NCI-H2227 (cell line): ENCODE measurements around the gene TSBP1.
"Not testable (repeated sequence)": the region's sequence is repeated elsewhere in the genome, so short reads cannot be mapped to it uniquely, and the experiment has no call there.

Experiments
- DNase-seq: peaks from one replicate; lab custom pipeline; 2025; ENCODE audit not compliant: unreplicated experiment; lab: John Stamatoyannopoulos, UW

The TSBP1 gene

DNA sequence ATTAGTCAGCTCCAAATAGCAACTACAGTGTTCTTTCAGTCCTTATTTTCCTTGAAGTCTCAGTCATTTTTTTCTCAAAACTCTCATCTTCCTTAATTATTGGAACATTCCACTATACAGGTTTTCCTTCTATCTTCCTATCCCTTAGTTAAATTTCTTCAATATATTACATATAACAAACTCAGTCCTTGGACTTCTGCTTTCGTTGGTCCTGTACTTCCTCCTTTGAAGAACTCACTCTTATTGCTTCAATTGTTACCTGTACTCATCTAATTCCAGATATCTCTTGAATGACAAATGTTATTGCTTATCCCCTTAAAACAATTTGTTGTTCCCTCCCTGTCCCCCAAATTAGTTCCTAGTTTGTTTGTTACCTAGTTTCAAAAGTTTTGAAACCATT, 80.2 kb downstream of the TSBP1 start:
- DNase-seq = no peak

DNA sequence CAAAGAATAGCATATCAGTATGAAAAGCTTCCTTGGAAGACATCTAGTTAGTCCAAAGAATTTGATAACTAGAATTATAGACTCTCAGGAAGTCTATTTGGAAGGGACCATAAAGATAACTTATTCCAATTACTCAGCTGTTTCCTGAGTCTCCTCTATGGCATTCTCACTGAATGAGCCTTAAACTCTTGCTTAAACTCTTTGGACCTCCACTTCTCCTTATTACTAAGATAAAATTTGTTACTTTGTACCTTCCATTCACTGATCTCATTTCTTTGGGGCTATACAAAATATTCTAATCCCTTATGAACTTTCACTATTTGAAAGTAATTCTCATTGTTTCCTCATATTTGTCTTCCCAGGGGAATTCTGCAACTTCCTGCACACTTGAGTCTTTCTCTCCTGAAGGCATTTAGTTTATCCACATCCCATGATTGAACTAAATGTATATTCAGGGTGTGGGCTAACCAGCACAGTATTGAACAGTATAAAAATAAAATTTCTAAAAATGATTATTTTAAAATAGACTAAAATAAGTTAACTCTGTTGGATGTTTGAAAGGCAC, 80.7 kb downstream of the TSBP1 start:
- no peak for DNase-seq

DNA sequence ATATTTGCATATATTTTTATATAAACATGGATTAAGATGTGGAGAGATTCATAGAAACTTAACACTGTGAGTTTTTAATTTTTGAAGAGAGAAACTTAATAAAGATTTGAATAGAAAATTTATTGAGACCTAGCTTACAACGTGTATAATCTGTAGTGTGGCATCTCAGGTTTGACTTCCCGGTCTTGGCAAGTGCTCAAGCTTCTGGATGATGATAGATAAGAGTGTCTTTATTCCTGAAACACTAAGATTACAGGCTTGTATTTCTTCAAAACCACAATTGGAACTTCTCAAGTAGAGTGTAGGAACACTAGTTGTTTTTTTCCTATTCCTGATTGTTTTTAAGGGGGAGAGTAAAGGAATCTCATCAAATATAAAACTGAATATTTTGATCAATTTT, 83.3 kb downstream of the TSBP1 start:
- DNase-seq = no peak

- not testable (repeated sequence) for DNase-seq
Observed at GRCh38 chr6:32273801-32274577, 97.7 kb downstream of the TSBP1 start.

DNA sequence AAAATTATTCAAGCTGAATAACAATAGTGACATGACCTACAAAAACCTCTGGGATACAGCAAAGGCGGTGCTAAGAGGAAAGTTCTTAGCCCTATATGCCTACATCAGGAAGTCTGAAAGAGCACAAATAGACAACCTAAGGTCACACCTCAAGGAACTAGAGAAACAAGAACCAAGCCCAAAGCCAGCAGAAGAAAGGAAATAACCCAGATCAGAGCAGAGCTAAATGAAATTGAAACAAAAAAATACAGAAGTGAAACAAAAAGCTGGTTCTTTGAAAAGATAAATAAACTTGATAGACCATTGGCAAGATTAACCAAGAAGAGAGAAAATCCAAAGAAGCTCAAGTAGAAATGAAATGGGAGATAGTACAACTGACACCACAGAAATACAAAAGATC, 100.3 kb downstream of the TSBP1 start:
- DNase-seq = no peak

GRCh38 chr6:32268459-32268858, 103.2 kb downstream of the TSBP1 start:
- DNase-seq = not testable (repeated sequence)

- no peak for DNase-seq
Observed at GRCh38 chr6:32267035-32267434, 104.7 kb downstream of the TSBP1 start.

DNA sequence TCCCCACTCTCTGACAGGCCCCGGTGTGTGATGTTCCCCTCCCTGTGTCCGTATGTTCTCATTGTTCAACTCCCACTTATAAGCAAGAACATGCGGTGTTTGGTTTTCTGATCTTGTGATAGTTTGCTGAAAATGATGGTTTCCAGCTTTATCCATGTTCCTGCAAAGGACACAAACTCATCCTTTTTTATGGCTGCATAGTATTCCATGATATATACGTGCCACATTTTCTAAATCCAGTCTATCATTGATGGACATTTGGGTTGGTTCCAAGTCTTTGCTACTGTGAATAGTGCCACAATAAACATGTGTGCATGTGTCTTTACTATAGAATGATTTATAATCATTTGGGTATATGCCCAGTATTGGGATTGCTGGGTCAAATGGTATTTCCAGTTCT, 114.4 kb downstream of the TSBP1 start:
- DNase-seq = not testable (repeated sequence)

DNA sequence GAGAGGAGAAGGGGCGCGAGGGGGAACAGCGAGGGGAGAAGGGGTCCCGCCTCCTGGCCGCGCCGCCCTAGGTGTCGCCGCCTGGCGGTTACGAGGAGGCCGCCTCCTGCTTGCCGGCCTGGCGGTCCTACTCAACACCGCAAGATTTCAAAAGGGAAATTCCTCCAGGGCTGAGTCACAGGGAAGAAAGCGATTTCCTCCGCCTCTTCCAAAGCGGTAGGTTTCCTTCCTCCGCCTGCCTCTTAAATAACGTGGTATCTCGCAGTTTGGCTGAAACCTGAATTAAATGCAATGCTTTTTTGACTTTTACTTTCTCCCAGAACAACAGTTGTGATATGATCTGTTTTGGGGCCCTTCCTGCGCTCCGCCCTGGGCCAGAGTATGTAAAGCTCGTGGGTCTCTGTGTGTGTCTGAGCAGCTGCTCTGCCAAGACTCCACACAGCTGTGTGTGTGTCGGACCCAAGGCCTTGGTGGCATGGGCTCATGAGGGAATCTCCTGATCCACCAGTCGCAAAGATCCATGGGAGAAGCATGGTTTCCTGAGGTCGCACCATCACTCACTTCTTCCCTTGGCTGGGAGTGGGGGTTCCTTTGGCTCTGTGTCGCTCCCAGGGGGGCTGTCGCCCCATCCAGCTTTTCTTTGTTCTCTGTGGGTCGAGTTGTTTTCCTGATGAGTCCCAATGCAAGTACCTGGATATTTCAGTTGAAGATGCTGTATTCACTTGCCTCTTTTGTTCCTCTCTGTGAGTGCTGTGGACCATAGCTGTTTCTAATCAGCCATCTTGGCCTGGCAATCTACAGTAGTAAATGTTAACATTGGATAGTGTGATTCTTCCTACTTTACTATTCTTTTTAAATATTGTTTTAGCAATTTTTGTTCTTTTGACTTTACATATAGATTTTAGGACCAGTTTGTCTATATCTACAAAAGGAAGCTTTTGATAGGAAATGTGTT, 116.2 kb downstream of the TSBP1 start:
- DNase-seq = peak; percentile 82

- no peak for DNase-seq
Observed at GRCh38 chr6:32254761-32255198, 116.9 kb downstream of the TSBP1 start.

DNA sequence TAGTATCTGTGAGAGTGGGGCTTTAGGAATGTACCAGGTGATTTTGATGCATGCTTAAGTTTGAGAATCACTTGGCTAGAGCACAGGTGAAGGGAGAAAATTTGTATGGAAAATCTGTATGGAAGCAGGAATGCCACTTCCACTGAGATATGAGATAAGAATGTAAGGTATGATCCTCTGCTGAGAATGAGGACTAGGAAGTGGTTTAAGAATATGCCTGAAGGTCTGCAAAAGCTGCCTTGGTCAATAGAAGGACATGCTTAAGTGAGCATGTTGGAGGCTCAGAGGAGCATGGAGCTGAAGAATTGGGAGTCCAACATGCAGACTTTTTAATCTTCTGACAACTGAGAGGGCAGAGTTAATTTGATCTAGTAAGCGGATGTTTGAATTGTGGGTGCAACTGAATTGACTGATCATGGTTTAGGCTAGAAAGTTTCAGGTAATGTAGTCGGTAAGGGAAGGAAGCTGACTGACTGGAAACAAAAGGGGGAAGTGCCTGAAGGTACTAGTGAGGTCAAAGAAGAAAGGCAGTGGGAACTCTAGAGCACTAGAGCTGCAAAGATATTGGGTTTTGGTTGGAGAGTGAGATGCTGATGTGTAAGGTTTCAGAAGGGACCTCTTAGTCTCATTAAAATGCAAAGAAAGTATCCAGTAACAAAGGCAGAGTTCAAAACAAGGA, 119.2 kb downstream of the TSBP1 start:
- DNase-seq = no peak

GRCh38 chr6:32249262-32249661, 122.4 kb downstream of the TSBP1 start:
- DNase-seq = no peak

- DNase-seq = no peak
Observed at GRCh38 chr6:32247401-32247800, 124.3 kb downstream of the TSBP1 start.

- peak; percentile 90 for DNase-seq
Observed at GRCh38 chr6:32244946-32245398, 126.7 kb downstream of the TSBP1 start.

DNA sequence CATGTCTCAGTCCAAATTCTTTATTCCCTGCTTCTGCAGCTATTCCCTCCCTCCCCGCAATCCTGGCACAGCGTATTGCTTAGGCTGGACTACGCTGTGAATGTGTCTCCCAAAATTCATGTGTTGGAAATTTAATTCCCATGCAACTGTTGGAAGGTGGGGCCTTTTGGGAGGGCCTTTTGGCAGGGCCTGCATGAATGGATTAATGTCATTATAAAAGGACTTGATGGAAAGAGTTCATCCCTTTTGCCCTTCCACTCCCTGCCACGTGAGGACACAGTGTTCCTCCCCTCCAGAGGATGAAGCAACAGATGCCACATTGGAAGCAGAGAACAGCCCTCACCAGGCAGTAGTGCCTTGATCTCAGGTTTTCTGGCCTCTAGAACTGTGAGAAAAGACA, 127.4 kb downstream of the TSBP1 start:
- no peak for DNase-seq
